SK-N-MC (cell line): ENCODE data around the gene EHBP1.

ENCODE experiments used
- DNase-seq: peaks from one replicate; pipeline ENCODE4 v3.0.0-alpha.2; 2011; ENCODE audit warnings: low read depth, low spot score
- H3K27ac ChIP-seq: fragments of 200-600 bp; sonication (generic); 2 replicates; pipeline ENCODE4 v1.5.1; 2016; ENCODE audit warnings: mixed run types
- H3K36me3 ChIP-seq: fragments of 200-600 bp; sonication (generic); 2 replicates; pipeline ENCODE4 v1.6.1; 2017; ENCODE audit warnings: antibody characterized with exemption, low read length, mixed read lengths; ENCODE audit not compliant: insufficient read depth
- H3K4me3 ChIP-seq: fragments of 200-600 bp; sonication (generic); 2 replicates; pipeline ENCODE4 v1.5.1; 2016
- H3K9ac ChIP-seq: fragments of 200-600 bp; sonication (generic); 2 replicates; pipeline ENCODE4 v1.8.0; 2017; ENCODE audit warnings: mixed run types, mixed read lengths; ENCODE audit not compliant: insufficient read length
- H3K9me3 ChIP-seq: fragments of 200-600 bp; sonication (generic); 2 replicates; pipeline ENCODE4 v1.6.1; 2017; ENCODE audit warnings: low read depth, mild to moderate bottlenecking, antibody characterized with exemption, low read length, moderate library complexity, mixed read lengths
- EZH2 ChIP-seq: fragments of 200-600 bp; sonication (generic); IDR thresholded peaks from one replicate; pipeline ENCODE4 v1.6.1; 2017; ENCODE audit warnings: antibody characterized with exemption
- FOXP2 ChIP-seq: optimal IDR thresholded peaks from 2 replicates; pipeline ENCODE3; 2011; ENCODE audit warnings: mild to moderate bottlenecking, moderate library complexity; ENCODE audit not compliant: insufficient read depth; ENCODE audit errors: extremely low read length, control extremely low read depth
- POLR2AphosphoS5 ChIP-seq: IDR thresholded peaks from 2 replicates; pipeline ENCODE4 v1.6.1; 2012; ENCODE audit warnings: mild to moderate bottlenecking, low read depth, low read length, borderline replicate concordance

Gene EHBP1

GRCh38 chr2:63055226-63056106 lies 350.0 kb downstream of the EHBP1 start:
- no peak for TF ChIP-seq FOXP2
- no peak for TF ChIP-seq POLR2AphosphoS5
- TF ChIP-seq EZH2, result no peak
- H3K9ac ChIP-seq, result no peak overlapping the region
- H3K4me3 ChIP-seq, result no peak overlapping the region

GRCh38 chr2:63056107-63057050 lies 350.9 kb downstream of the EHBP1 start:
- DNase-seq, result no peak
- Histone ChIP-seq H3K4me3 (no peak overlapping the region), H3K36me3 (peaks cover 29% of the 10 kb centered on the region; the same call in 1 of the 2 replicates)

More at GRCh38 chr2:63055226-63056106, 350.0 kb downstream of the EHBP1 start:
- peaks cover 29% of the 10 kb centered on the region; the same call in 1 of the 2 replicates for H3K36me3 ChIP-seq
- DNase-seq, result no peak
- no peaks in the 10 kb centered on the region for H3K9me3 ChIP-seq
- H3K27ac ChIP-seq, result no peak overlapping the region

GRCh38 chr2:63057249-63058143 lies 352.0 kb downstream of the EHBP1 start:
- Histone ChIP-seq H3K27ac (no peak overlapping the region), H3K4me3 (no peak overlapping the region), H3K9me3 (no peaks in the 10 kb centered on the region), H3K9ac (no peak overlapping the region), H3K36me3 (peaks cover 29% of the 10 kb centered on the region; the same call in 1 of the 2 replicates)
- DNase-seq, result no peak
- no peak for TF ChIP-seq EZH2
- TF ChIP-seq FOXP2, result no peak
- TF ChIP-seq POLR2AphosphoS5, result no peak

More at GRCh38 chr2:63056107-63057050, 350.9 kb downstream of the EHBP1 start:
- TF ChIP-seq FOXP2, result no peak
- Histone ChIP-seq H3K9ac (no peak overlapping the region), H3K9me3 (no peaks in the 10 kb centered on the region), H3K27ac (no peak overlapping the region)

- H3K9me3 ChIP-seq, result no peaks in the 10 kb centered on the region
- TF ChIP-seq FOXP2 (no peak), POLR2AphosphoS5 (no peak), EZH2 (no peak)
- no peak for DNase-seq
- H3K4me3 ChIP-seq, result no peak overlapping the region
- H3K27ac ChIP-seq, result no peak overlapping the region
- H3K36me3 ChIP-seq, result peaks cover 27% of the 10 kb centered on the region; the same call in 1 of the 2 replicates
- H3K9ac ChIP-seq, result no peak overlapping the region
These were observed 352.8 kb downstream of the EHBP1 start for GRCh38 chr2:63058144-63058920.

GRCh38 chr2:63058921-63059792 lies 353.6 kb downstream of the EHBP1 start:
- TF ChIP-seq FOXP2, result no peak
- TF ChIP-seq EZH2, result no peak
- TF ChIP-seq POLR2AphosphoS5, result no peak
- Histone ChIP-seq H3K9ac (no peak overlapping the region), H3K9me3 (no peaks in the 10 kb centered on the region), H3K4me3 (no peak overlapping the region), H3K27ac (no peak overlapping the region), H3K36me3 (peaks cover 19% of the 10 kb centered on the region; the same call in 1 of the 2 replicates)
- DNase-seq, result no peak

GRCh38 chr2:63059793-63060471 lies 354.4 kb downstream of the EHBP1 start:
- no peaks in the 10 kb centered on the region for H3K9me3 ChIP-seq
- DNase-seq, result no peak
- no peak overlapping the region for H3K9ac ChIP-seq
- TF ChIP-seq POLR2AphosphoS5, result no peak
- TF ChIP-seq EZH2, result no peak
- TF ChIP-seq FOXP2, result no peak
- 0 out of 2 replicates have a peak overlapping the region, but pooled peaks have one; percentile 39 for H3K27ac ChIP-seq
- no peak overlapping the region for H3K4me3 ChIP-seq
- peaks cover 19% of the 10 kb centered on the region; the same call in 1 of the 2 replicates for H3K36me3 ChIP-seq
